Ovary (tissue), 9 donors: ENCODE measurements around the gene EYA2. TPM values are rescaled to one million over a fixed set of nuclear protein-coding genes. Genes with fewer than 3 reads are reported as not detected.

ENCODE experiments used
- DNase-seq, 5 donors: peaks; one replicate each; pipeline ENCODE4 v3.0.0-alpha.2; 2019 to 2020
- H3K27ac ChIP-seq, 2 donors: fragments of 200-600 bp; one replicate each; pipeline versions ENCODE4 v1.5.1 to v1.8.0; 2019 to 2022
- H3K27me3 ChIP-seq: fragments of 200-600 bp; one replicate; pipeline ENCODE4 v1.8.0; 2022
- H3K36me3 ChIP-seq: fragments of 200-600 bp; sonication (generic); one replicate; pipeline ENCODE4 v1.5.1; 2019
- H3K4me1 ChIP-seq: one replicate; pipeline ENCODE4 v1.8.1; 2013; ENCODE audit warnings: mild to moderate bottlenecking, moderate library complexity; ENCODE audit not compliant: insufficient read depth
- H3K4me3 ChIP-seq: fragments of 200-600 bp; sonication (generic); one replicate; pipeline ENCODE4 v1.5.1; 2017
- H3K9me3 ChIP-seq, 2 donors: fragments of 200-600 bp in 1 of 2; sonication (generic) in 1 of 2; one replicate each; pipeline versions ENCODE4 v1.5.1 to v1.8.1; 2013 to 2019; ENCODE audit warnings: mild to moderate bottlenecking in 1 of 2, moderate library complexity in 1 of 2
- EP300 ChIP-seq: sonication (generic); formaldehyde crosslinking; IDR thresholded peaks from one replicate; pipeline ENCODE4 v1.6.1; 2017; ENCODE audit warnings: antibody characterized with exemption
- POLR2A ChIP-seq: fragments of 450-650 bp; IDR thresholded peaks from one replicate; pipeline ENCODE4 v1.6.1; 2017; ENCODE audit warnings: antibody characterized with exemption, mild to moderate bottlenecking, moderate library complexity
- WGBS, 3 donors: extraction: QIAGEN DNeasy Blood & Tissue Kit in 1 of 3; methylation state at CpG; one replicate each; pipeline versions ENCODE4 v1.1.5 to v1.1.7; 2013 to 2017; 5-methylcytosine and 5-hydroxymethylcytosine counted together
- intact Hi-C, 4 donors: fragments of 100-400 bp; cut with DNase I; formaldehyde crosslinking; loops; one replicate each; pipeline versions ENCODE4 v1.11.0 to v1.15.1; 2022 to 2023
- polyA plus RNA-seq, 2 donors: library from polyadenylated mRNA; stranded (reverse); fragments of 200-250 nt in 1 of 2; fragments of 350-450 nt in 1 of 2; fragmentation: Illumina TruSeq in 1 of 2; extraction: RNeasy Lipid Tissue Mini Kit (QIAGEN cat#74804) in 1 of 2; gene quantifications; one replicate each; pipeline ENCODE4 v1.2.3, GENCODE V29; 2013 to 2014
- total RNA-seq, 7 donors: library from RNA; depleted of rRNA in 2 of 7; stranded (reverse); fragments of >200 nt in 2 of 7; fragmentation: NEBNext Ultra II Directional in 3 of 7; extraction: Animal tissue kit (Norgen Biotek cat#: 25700) in 3 of 7; gene quantifications; one replicate each; pipeline versions ENCODE4 v1.1.0 to v1.2.4, GENCODE V29; 2016 to 2023
- TF ChIP-seq, protein P1 (sequence below), 3 donors: fragments of 450-650 bp in 2 of 3; fragments of 200-600 bp in 1 of 3; IDR thresholded peaks; one replicate each; pipeline versions ENCODE4 v1.5.1 to v1.8.0; 2016 to 2022; ENCODE audit warnings: antibody characterized with exemption in 3 of 3, mild to moderate bottlenecking in 1 of 3
- donor health status: DM: no; HTN: no; CAD: no; lungs with moderate emphysema.
- donor health status: DM: no; HTN: no; CAD: no.
- donor health status: Bipolar disorder and iron deficiency.
- donor health status: DM: yes; HTN: yes; CAD: no.
- donor health status: DM: no; HTN: no; CAD: no.
- donor health status: DM: yes; HTN: yes; CAD: no.

EYA2 gene
- total and polyA plus RNA-seq, 9 donors: 0.18 to 7.6 (median 1.7) TPM

DNA sequence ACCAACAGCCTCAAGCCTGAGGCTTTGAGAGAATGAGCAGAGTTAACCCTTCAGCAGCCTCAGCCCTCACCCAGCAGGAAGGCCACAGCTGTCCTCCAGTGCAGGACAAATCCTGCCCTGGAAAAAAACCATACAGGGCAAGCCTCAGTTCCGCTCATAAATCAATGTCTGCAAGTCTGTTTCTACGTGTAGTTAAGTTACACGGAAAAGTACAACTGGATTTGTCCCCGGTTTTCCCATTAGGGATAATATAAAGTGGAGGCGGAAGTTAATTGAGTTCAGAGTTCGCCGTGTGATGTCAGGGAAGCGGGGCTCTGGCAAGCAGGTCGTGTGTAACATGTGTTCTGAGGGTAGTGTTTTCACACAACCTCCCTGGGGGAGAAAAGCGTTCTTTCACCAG is 44.2 kb upstream of the EYA2 start:
- DNase-seq: no peak
- Histone ChIP-seq H3K4me1 (no peaks in the 10 kb centered on the region), H3K27me3 (no peaks in the 10 kb centered on the region), H3K9me3 (no peaks in the 10 kb centered on the region), H3K4me3 (no peak overlapping the region), H3K27ac (no peak overlapping the region), H3K36me3 (no peaks in the 10 kb centered on the region)
- WGBS, 3 donors: 42 to 45% (median 44%) methylated on average over 10 of the region's 10 CpGs
- intact Hi-C loops: loop anchor here in 1 of 4 donors (10.0 kb wide), 1 partner anchor 56 kb away; no protein-coding TSS in a partner anchor
- TF ChIP-seq, protein P1, sequence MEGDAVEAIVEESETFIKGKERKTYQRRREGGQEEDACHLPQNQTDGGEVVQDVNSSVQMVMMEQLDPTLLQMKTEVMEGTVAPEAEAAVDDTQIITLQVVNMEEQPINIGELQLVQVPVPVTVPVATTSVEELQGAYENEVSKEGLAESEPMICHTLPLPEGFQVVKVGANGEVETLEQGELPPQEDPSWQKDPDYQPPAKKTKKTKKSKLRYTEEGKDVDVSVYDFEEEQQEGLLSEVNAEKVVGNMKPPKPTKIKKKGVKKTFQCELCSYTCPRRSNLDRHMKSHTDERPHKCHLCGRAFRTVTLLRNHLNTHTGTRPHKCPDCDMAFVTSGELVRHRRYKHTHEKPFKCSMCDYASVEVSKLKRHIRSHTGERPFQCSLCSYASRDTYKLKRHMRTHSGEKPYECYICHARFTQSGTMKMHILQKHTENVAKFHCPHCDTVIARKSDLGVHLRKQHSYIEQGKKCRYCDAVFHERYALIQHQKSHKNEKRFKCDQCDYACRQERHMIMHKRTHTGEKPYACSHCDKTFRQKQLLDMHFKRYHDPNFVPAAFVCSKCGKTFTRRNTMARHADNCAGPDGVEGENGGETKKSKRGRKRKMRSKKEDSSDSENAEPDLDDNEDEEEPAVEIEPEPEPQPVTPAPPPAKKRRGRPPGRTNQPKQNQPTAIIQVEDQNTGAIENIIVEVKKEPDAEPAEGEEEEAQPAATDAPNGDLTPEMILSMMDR (IDR thresholded peaks at IDR 0.05): no peak
- TF ChIP-seq EP300 (no peak), POLR2A (no peak)

DNA sequence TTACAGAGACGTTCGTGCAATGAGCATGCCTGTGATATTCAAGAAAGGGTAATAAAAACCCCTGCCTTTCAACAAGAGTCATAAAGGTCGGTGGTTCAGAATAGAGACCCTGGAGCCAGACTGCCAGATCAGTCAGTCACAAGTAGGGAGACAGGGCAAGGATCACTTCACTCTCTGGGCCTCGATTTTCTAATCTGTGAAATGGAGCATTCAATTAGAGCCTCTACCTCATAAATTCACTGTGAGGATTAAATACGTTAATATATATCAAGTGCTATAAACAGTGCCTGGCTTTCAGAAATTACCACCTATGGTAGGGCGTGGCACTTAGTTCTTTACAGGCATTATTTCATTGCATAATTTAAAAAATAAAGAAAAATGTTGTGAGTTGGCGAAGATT is 43.7 kb upstream of the EYA2 start:
- Histone ChIP-seq H3K36me3 (no peaks in the 10 kb centered on the region), H3K27ac (no peak overlapping the region), H3K9me3 (no peaks in the 10 kb centered on the region), H3K4me3 (no peak overlapping the region), H3K27me3 (no peaks in the 10 kb centered on the region), H3K4me1 (no peaks in the 10 kb centered on the region)
- TF ChIP-seq, protein P1 (IDR thresholded peaks at IDR 0.05): no peak
- TF ChIP-seq POLR2A (no peak), EP300 (no peak)
- WGBS, 3 donors: 61 to 68% (median 67%) methylated on average over 7 of the region's 7 CpGs
- intact Hi-C loops: loop anchor here in 1 of 4 donors (10.0 kb wide), 1 partner anchor 56 kb away; no protein-coding TSS in a partner anchor
- no peak for DNase-seq

DNA sequence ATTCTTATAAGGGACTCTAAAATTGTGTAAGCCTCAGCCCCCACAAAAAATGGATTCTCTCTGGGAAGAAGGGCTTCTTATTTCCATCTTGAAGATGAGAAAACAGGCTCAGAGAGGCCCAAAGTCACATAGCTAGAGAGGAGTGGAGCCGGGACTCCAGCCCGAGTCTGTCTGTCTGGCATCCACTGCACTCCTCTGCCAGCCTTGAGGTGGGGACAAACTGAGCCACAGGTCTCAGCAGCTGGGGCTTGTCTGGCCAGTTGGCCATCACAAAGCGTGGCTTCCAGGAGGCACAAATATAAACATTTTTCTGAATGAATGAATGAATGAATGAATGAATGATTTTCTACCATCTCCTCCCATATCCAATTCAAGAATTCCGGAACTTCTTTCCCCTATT is 42.9 kb upstream of the EYA2 start:
- Histone ChIP-seq H3K27ac (no peak overlapping the region), H3K27me3 (no peaks in the 10 kb centered on the region), H3K9me3 (no peaks in the 10 kb centered on the region), H3K36me3 (no peaks in the 10 kb centered on the region), H3K4me1 (no peaks in the 10 kb centered on the region), H3K4me3 (no peak overlapping the region)
- TF ChIP-seq EP300 (no peak), POLR2A (no peak)
- TF ChIP-seq, protein P1 (IDR thresholded peaks at IDR 0.05): no peak
- intact Hi-C loops: loop anchor here in 1 of 4 donors (10.0 kb wide), 1 partner anchor 57 kb away; no protein-coding TSS in a partner anchor
- WGBS, 3 donors: 83 to 87% (median 86%) methylated on average over 4 of the region's 4 CpGs
- no peak for DNase-seq

DNA sequence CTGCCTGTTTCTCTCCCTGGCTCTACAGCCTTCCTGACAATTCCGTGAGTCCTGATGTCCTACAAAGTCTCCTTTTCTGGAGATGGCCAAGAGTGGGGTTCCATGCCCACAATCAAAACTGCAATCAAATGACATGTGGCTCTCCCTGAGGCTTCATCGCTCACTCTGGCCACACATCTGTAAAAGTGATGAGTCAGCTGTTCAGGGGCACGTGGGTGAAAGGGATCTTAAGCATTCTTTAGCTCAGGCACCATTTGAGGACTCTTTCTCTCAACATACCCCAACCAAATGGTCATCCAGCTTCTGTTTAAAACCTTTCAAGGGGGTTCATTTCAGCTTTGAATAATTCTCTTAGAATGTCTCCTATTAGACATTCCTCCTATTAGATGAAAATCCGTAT is 42.3 kb upstream of the EYA2 start:
- no peak for TF ChIP-seq POLR2A
- no peak for TF ChIP-seq EP300
- TF ChIP-seq, protein P1 (IDR thresholded peaks at IDR 0.05): no peak
- Histone ChIP-seq H3K36me3 (no peaks in the 10 kb centered on the region), H3K9me3 (no peaks in the 10 kb centered on the region), H3K27ac (no peak overlapping the region), H3K27me3 (no peaks in the 10 kb centered on the region), H3K4me3 (no peak overlapping the region), H3K4me1 (no peaks in the 10 kb centered on the region)
- DNase-seq: no peak
- intact Hi-C loops: loop anchor here in 1 of 4 donors (10.0 kb wide), 1 partner anchor 58 kb away; no protein-coding TSS in a partner anchor
- 61 to 75% (median 62%) methylated on average over 4 of the region's 4 CpGs for WGBS, 3 donors
